HepG2 (cell line): Measurements from ENCODE around the gene UBR7. TPM values are rescaled to one million over a fixed set of nuclear protein-coding genes. Genes with fewer than 3 reads are reported as not detected.
"Not testable (repeated sequence)": the region's sequence is repeated elsewhere in the genome, so short reads cannot be mapped to it uniquely, and the experiment has no call there.

Source experiments
- ERF ChIP-seq: IDR thresholded peaks from 2 replicates; pipeline ENCODE4 v1.6.1; 2018; ENCODE audit warnings: missing biosample characterization, missing genetic modification reagents
- KDM6A ChIP-seq: IDR thresholded peaks from 2 replicates; pipeline ENCODE4 v1.6.1; 2016; ENCODE audit warnings: low read depth
- KMT2B ChIP-seq: IDR thresholded peaks from 2 replicates; pipeline ENCODE4 v1.6.1; 2016; ENCODE audit warnings: missing genetic modification reagents, missing compliant biosample characterization
- MEF2D ChIP-seq: sonication (generic); formaldehyde crosslinking; IDR thresholded peaks from 2 replicates; pipeline ENCODE4 v1.5.1; 2020; ENCODE audit warnings: mild to moderate bottlenecking, missing genetic modification reagents
- NR2F6 ChIP-seq, 2 experiments: IDR thresholded peaks; 2 replicates each; pipeline ENCODE4 v1.6.1; 2016; ENCODE audit warnings: antibody characterized with exemption in 1 of 2, mild to moderate bottlenecking in 1 of 2
- RXRB ChIP-seq: IDR thresholded peaks from 2 replicates; pipeline ENCODE4 v1.6.1; 2016; ENCODE audit warnings: borderline replicate concordance, missing genetic modification reagents, missing compliant biosample characterization
- SALL1 ChIP-seq: sonication (generic); formaldehyde crosslinking; IDR thresholded peaks from 2 replicates; pipeline ENCODE4 v1.8.0; 2022; ENCODE audit warnings: mild to moderate bottlenecking, missing genetic modification reagents
- SIX1 ChIP-seq: sonication (generic); formaldehyde crosslinking; IDR thresholded peaks from 2 replicates; pipeline ENCODE4 v1.4.0; 2020; ENCODE audit warnings: missing genetic modification reagents, borderline replicate concordance
- TAF1 ChIP-seq: sonication (generic); formaldehyde crosslinking; IDR thresholded peaks from 2 replicates; pipeline ENCODE4 v1.4.0; 2020; ENCODE audit warnings: missing genetic modification reagents
- ZFP37 ChIP-seq: sonication (generic); formaldehyde crosslinking; IDR thresholded peaks from 2 replicates; pipeline ENCODE4 v1.4.0; 2020; ENCODE audit warnings: missing genetic modification reagents, borderline replicate concordance
- ZMYM3 ChIP-seq: sonication (generic); formaldehyde crosslinking; IDR thresholded peaks from 2 replicates; pipeline ENCODE4 v1.5.1; 2020; ENCODE audit warnings: mild to moderate bottlenecking, missing genetic modification reagents
- ZNF335 ChIP-seq: sonication (generic); formaldehyde crosslinking; IDR thresholded peaks from 2 replicates; pipeline ENCODE4 v1.4.0; 2020; ENCODE audit warnings: missing genetic modification reagents
- ZNF432 ChIP-seq: sonication (generic); formaldehyde crosslinking; IDR thresholded peaks from 2 replicates; pipeline ENCODE4 v1.5.0; 2020; ENCODE audit warnings: missing genetic modification reagents, mild to moderate bottlenecking, borderline replicate concordance
- ZNF629 ChIP-seq: sonication (generic); formaldehyde crosslinking; conservative IDR thresholded peaks from 2 replicates; pipeline ENCODE4 v1.5.0; 2020; ENCODE audit warnings: missing genetic modification reagents
- polyA plus RNA-seq, 8 experiments: library from polyadenylated mRNA; depleted of rRNA in 3 of 8; stranded (reverse) in 7 of 8; unstranded in 1 of 8; fragments of >200 nt; fragmentation: Illumina TruSeq in 4 of 8; extraction: Trizol in 4 of 8; gene quantifications; 2 replicates each; pipeline versions ENCODE4 v1.2.1 to v1.2.3, GENCODE V29; 2011 to 2016; ENCODE audit warnings: low read depth in 4 of 8, missing spikeins in 1 of 8, mixed read lengths in 1 of 8; ENCODE audit not compliant: insufficient read depth in 1 of 8
- total RNA-seq, 5 experiments: library from RNA; depleted of rRNA; stranded (reverse); fragments of >200 nt; fragmentation: Illumina TruSeq; extraction: Trizol; gene quantifications; 2 replicates each; pipeline ENCODE4 v1.2.3, GENCODE V29; 2016; ENCODE audit warnings: low read depth in 1 of 5
- TF ChIP-seq, protein P1 (sequence below): sonication (generic); formaldehyde crosslinking; IDR thresholded peaks from 2 replicates; pipeline ENCODE4 v1.4.0; 2020; ENCODE audit warnings: mild to moderate bottlenecking, missing genetic modification reagents, borderline replicate concordance
- TF ChIP-seq, protein P2 (sequence below): sonication (generic); formaldehyde crosslinking; IDR thresholded peaks from 2 replicates; pipeline ENCODE4 v1.4.0; 2020; ENCODE audit warnings: missing genetic modification reagents
- TF ChIP-seq, protein P3 (sequence below): sonication (generic); formaldehyde crosslinking; conservative IDR thresholded peaks from 2 replicates; pipeline ENCODE4 v1.4.0; 2020; ENCODE audit warnings: mild to moderate bottlenecking, missing genetic modification reagents, moderate library complexity

UBR7 gene
- total and polyA plus RNA-seq, 2 of the 13 experiments (the other 11 are each of a cell fraction or from before 2014, with no cell fraction given), result 11.0 to 19.7 TPM

DNA sequence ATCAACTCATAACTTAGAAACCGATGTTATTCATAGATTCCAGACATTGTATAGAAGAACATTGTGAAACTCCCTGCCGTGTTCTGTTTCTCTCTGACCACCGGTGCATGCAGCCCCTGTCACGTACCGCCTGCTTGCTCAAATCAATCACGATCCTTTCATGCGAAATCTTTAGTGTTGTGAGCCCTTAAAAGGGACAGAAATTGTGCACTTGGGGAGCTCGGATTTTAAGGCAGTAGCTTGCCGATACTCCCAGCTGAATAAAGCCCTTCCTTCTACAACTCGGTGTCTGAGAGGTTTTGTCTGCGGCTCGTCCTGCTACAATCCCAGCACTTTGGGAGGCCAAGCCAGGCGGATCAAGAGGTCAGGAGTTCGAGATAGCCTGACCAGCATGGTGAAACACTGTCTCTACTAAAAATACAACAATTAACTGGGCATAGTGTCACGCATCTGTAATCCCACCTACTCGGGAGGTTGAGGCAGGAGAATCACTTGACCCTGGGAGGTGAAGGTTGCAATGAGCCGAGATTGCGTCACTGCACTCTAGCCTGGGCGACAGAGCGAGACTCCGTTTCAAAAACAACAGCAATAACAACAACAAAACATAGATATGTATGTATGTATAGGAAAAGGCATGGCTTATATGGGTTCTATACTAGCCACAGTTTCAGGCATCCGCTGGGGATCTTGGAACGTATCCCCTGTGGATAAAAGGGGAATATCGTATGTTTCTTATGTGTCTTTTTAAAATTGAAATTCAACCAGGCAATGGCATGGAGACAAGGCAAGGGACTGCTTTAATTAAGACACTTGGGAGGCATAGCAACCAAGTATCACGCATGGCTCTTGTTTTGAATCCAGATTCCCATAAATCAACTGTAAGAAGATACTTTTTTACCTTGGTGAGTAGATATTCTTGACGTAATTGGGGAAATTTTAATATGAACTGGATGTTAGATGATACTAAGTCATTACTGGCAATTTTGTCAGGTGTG lies 41.5 kb upstream of the UBR7 start (continued):
- TF ChIP-seq, protein P1, sequence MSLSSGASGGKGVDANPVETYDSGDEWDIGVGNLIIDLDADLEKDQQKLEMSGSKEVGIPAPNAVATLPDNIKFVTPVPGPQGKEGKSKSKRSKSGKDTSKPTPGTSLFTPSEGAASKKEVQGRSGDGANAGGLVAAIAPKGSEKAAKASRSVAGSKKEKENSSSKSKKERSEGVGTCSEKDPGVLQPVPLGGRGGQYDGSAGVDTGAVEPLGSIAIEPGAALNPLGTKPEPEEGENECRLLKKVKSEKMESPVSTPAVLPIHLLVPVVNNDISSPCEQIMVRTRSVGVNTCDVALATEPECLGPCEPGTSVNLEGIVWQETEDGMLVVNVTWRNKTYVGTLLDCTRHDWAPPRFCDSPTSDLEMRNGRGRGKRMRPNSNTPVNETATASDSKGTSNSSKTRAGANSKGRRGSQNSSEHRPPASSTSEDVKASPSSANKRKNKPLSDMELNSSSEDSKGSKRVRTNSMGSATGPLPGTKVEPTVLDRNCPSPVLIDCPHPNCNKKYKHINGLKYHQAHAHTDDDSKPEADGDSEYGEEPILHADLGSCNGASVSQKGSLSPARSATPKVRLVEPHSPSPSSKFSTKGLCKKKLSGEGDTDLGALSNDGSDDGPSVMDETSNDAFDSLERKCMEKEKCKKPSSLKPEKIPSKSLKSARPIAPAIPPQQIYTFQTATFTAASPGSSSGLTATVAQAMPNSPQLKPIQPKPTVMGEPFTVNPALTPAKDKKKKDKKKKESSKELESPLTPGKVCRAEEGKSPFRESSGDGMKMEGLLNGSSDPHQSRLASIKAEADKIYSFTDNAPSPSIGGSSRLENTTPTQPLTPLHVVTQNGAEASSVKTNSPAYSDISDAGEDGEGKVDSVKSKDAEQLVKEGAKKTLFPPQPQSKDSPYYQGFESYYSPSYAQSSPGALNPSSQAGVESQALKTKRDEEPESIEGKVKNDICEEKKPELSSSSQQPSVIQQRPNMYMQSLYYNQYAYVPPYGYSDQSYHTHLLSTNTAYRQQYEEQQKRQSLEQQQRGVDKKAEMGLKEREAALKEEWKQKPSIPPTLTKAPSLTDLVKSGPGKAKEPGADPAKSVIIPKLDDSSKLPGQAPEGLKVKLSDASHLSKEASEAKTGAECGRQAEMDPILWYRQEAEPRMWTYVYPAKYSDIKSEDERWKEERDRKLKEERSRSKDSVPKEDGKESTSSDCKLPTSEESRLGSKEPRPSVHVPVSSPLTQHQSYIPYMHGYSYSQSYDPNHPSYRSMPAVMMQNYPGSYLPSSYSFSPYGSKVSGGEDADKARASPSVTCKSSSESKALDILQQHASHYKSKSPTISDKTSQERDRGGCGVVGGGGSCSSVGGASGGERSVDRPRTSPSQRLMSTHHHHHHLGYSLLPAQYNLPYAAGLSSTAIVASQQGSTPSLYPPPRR (CRISPR knock-in tag), result 0 out of 2 replicates have a peak, but pooled peaks have one; percentile 47
- TF ChIP-seq KDM6A (CRISPR knock-in tag), result 0 out of 2 replicates have a peak, but pooled peaks have one; percentile 31
- TF ChIP-seq ZNF432 (CRISPR knock-in tag), result peak; percentile 97
- TF ChIP-seq ZNF335 (CRISPR knock-in tag), result peak; percentile 59; the same call in 1 of the 2 replicates
- TF ChIP-seq, protein P2, sequence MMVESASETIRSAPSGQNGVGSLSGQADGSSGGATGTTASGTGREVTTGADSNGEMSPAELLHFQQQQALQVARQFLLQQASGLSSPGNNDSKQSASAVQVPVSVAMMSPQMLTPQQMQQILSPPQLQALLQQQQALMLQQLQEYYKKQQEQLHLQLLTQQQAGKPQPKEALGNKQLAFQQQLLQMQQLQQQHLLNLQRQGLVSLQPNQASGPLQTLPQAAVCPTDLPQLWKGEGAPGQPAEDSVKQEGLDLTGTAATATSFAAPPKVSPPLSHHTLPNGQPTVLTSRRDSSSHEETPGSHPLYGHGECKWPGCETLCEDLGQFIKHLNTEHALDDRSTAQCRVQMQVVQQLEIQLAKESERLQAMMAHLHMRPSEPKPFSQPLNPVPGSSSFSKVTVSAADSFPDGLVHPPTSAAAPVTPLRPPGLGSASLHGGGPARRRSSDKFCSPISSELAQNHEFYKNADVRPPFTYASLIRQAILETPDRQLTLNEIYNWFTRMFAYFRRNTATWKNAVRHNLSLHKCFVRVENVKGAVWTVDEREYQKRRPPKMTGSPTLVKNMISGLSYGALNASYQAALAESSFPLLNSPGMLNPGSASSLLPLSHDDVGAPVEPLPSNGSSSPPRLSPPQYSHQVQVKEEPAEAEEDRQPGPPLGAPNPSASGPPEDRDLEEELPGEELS (CRISPR knock-in tag), result 0 out of 2 replicates have a peak, but pooled peaks have one; percentile 30
- TF ChIP-seq ZNF629 (CRISPR knock-in tag), result peak; percentile 67
- TF ChIP-seq MEF2D (CRISPR knock-in tag), result 0 out of 2 replicates have a peak, but pooled peaks have one; percentile 22
- peak; percentile 79 for TF ChIP-seq SALL1 (CRISPR knock-in tag)
- peak; percentile 18; the same call in 1 of the 2 replicates for TF ChIP-seq TAF1 (CRISPR knock-in tag)
- TF ChIP-seq SIX1 (CRISPR knock-in tag), result peak; percentile 59; the same call in 1 of the 2 replicates
- TF ChIP-seq NR2F6 (IDR thresholded peaks at IDR 0.05), result not testable (repeated sequence)
- peak; percentile 39; the same call in 1 of the 2 replicates for TF ChIP-seq NR2F6 (CRISPR knock-in tag; IDR thresholded peaks at IDR 0.05)
- TF ChIP-seq ZMYM3 (CRISPR knock-in tag), result peak; percentile 63; the same call in 1 of the 2 replicates
- peak; percentile 58; the same call in 1 of the 2 replicates for TF ChIP-seq ERF (CRISPR knock-in tag)
- peak; percentile 39; the same call in 1 of the 2 replicates for TF ChIP-seq RXRB (CRISPR knock-in tag)
- TF ChIP-seq, protein P3, sequence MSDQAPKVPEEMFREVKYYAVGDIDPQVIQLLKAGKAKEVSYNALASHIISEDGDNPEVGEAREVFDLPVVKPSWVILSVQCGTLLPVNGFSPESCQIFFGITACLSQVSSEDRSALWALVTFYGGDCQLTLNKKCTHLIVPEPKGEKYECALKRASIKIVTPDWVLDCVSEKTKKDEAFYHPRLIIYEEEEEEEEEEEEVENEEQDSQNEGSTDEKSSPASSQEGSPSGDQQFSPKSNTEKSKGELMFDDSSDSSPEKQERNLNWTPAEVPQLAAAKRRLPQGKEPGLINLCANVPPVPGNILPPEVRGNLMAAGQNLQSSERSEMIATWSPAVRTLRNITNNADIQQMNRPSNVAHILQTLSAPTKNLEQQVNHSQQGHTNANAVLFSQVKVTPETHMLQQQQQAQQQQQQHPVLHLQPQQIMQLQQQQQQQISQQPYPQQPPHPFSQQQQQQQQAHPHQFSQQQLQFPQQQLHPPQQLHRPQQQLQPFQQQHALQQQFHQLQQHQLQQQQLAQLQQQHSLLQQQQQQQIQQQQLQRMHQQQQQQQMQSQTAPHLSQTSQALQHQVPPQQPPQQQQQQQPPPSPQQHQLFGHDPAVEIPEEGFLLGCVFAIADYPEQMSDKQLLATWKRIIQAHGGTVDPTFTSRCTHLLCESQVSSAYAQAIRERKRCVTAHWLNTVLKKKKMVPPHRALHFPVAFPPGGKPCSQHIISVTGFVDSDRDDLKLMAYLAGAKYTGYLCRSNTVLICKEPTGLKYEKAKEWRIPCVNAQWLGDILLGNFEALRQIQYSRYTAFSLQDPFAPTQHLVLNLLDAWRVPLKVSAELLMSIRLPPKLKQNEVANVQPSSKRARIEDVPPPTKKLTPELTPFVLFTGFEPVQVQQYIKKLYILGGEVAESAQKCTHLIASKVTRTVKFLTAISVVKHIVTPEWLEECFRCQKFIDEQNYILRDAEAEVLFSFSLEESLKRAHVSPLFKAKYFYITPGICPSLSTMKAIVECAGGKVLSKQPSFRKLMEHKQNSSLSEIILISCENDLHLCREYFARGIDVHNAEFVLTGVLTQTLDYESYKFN (CRISPR knock-in tag), result peak; percentile 64
- 0 out of 2 replicates have a peak, but pooled peaks have one; percentile 42 for TF ChIP-seq KMT2B (CRISPR knock-in tag)
- TF ChIP-seq ZFP37 (CRISPR knock-in tag), result 0 out of 2 replicates have a peak, but pooled peaks have one; percentile 24
